Measurements from ENCODE around the gene CAMSAP2. TPM values are rescaled to one million over a fixed set of nuclear protein-coding genes. Genes with fewer than 3 reads are reported as not detected.

Gene CAMSAP2
- total and polyA plus RNA-seq, 2 donors (not counting 3 experiments of a cell fraction or from before 2014, with no cell fraction given) = 6.7 to 45.5 TPM

- no TSS peak for BruUV-seq (replicated peaks)
- peaks cover 11% of the 10 kb centered on the region for H3K79me2 ChIP-seq (ENCODE audit: control insufficient read depth, insufficient read depth, low read length)
- no peaks in the 10 kb centered on the region for H3K9me1 ChIP-seq (replicated peaks; ENCODE audit: control insufficient read depth, extremely low read depth, insufficient read depth, low read length)
- H3K27me3 ChIP-seq (ENCODE audit: control insufficient read depth in 2 of 2, insufficient read depth in 2 of 2, low read length in 2 of 2) = no peaks in the 10 kb centered on the region
- peaks cover 0 to 2% of the 10 kb centered on the region in 2 experiments for H3K36me3 ChIP-seq (ENCODE audit: control insufficient read depth in 2 of 2, extremely low read depth in 1 of 2, insufficient read depth in 2 of 2, low read length in 2 of 2)
- intact Hi-C loops (cut with micrococcal nuclease) (no loop called here), dilution Hi-C loops (cut with MboI; ENCODE audit: extremely low pct_ligation_motif_present, low sequenced_read_pairs) (no loop called here)
- no peaks in the 10 kb centered on the region for H4K20me1 ChIP-seq (replicated peaks; ENCODE audit: control insufficient read depth, extremely low read depth, insufficient read depth, low read length)
- TF ChIP-seq, protein P1, sequence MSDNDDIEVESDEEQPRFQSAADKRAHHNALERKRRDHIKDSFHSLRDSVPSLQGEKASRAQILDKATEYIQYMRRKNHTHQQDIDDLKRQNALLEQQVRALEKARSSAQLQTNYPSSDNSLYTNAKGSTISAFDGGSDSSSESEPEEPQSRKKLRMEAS (IDR thresholded peaks at IDR 0.05; ENCODE audit: insufficient read depth, insufficient read length) = no peak
- TF ChIP-seq POLR2A (IDR thresholded peaks at IDR 0.05; ENCODE audit: low read depth, low read length) (no peak), FOS (IDR thresholded peaks at IDR 0.05; ENCODE audit: borderline replicate concordance, insufficient read depth, low read length) (no peak), CTCF (IDR thresholded peaks at IDR 0.05; ENCODE audit: extremely low read depth in 1 of 2, insufficient read depth in 1 of 2, low read depth in 1 of 2, low read length in 2 of 2) (no peak), JUN (IDR thresholded peaks at IDR 0.05; ENCODE audit: borderline replicate concordance, insufficient read depth, insufficient read length, low read depth) (no peak), POLR2AphosphoS5 (IDR thresholded peaks at IDR 0.05; ENCODE audit: insufficient read depth, low read depth, low read length) (no peak), EZH2 (IDR thresholded peaks at IDR 0.05; ENCODE audit: borderline replicate concordance, low read depth, low read length, severe bottlenecking) (no peak), GATA2 (IDR thresholded peaks at IDR 0.05; ENCODE audit: insufficient read depth, insufficient read length, low read depth, low read length) (no peak), MYC (IDR thresholded peaks at IDR 0.05; ENCODE audit: low read depth, low read length) (no peak)
- no peak overlapping the region for H3K27ac ChIP-seq (ENCODE audit: insufficient read depth, low read depth, low read length)
- no peaks in the 10 kb centered on the region for H3K4me1 ChIP-seq (ENCODE audit: control insufficient read depth, extremely low read depth, insufficient read depth, low read length)
- DNase-seq (ENCODE audit: low read depth, low spot score) (no peak), FAIRE-seq (no peak)
- H3K4me2 ChIP-seq (ENCODE audit: insufficient read depth, low read length) = no peak overlapping the region
- POLR2A ChIA-PET = no interaction called here
- H3K9me3 ChIP-seq (replicated peaks; ENCODE audit: control insufficient read depth, insufficient read depth, low read length) = no peaks in the 10 kb centered on the region
- CTCF ChIA-PET = interaction anchor here (0.7 to 1.1 kb wide), 2 partner anchors 209 to 269 kb away, joined by 3 to 4 read pairs; no protein-coding TSS in a partner anchor
- no peak overlapping the region for H3K4me3 ChIP-seq (replicated peaks in 1 of 3; ENCODE audit: insufficient read depth in 1 of 3, low read depth in 1 of 3, low read length in 3 of 3)
- no peak overlapping the region for H2AFZ ChIP-seq (ENCODE audit: low read depth, low read length)
- H3K9ac ChIP-seq (replicated peaks; ENCODE audit: extremely low read depth, insufficient read depth, low read length) = no peak overlapping the region
Measured at GRCh38 chr1:200831091-200831490, 92.4 kb downstream of the CAMSAP2 start.

All from endothelial cell of umbilical vein (primary cell).